ENCODE measurements around the gene MAPK14. TPM values are rescaled to one million over a fixed set of nuclear protein-coding genes. Genes with fewer than 3 reads are reported as not detected.
"Not testable (repeated sequence)": the region's sequence is repeated elsewhere in the genome, so short reads cannot be mapped to it uniquely, and the experiment has no call there.

Gene MAPK14
- total and polyA plus RNA-seq, 12 donors: 9.2 to 38.1 (median 29.3) TPM

DNA sequence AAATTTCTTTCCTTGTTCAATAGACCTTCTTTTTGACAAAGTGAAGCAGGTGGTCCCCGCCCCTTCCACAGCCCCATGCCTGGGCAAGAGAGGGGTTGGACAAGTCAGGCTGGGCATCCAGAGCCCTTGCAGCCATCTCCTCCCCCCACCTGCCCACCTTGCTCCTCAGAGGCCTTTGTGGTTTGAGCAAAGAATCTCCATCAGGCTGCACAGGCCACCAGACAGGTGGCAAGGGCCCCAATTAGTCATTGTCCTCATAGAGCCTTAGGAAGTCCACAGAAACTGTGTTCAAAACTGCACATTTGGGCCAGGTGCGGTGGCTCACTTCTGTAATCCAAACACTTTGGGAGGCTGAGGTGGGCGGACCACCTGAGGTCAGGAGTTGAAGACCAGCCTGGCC lies 101.2 kb downstream of the MAPK14 start:
- H3K36me3 ChIP-seq: peaks cover 0 to 3% (median 0%) of the 10 kb centered on the region in 9 donors
- TF ChIP-seq, protein P1, sequence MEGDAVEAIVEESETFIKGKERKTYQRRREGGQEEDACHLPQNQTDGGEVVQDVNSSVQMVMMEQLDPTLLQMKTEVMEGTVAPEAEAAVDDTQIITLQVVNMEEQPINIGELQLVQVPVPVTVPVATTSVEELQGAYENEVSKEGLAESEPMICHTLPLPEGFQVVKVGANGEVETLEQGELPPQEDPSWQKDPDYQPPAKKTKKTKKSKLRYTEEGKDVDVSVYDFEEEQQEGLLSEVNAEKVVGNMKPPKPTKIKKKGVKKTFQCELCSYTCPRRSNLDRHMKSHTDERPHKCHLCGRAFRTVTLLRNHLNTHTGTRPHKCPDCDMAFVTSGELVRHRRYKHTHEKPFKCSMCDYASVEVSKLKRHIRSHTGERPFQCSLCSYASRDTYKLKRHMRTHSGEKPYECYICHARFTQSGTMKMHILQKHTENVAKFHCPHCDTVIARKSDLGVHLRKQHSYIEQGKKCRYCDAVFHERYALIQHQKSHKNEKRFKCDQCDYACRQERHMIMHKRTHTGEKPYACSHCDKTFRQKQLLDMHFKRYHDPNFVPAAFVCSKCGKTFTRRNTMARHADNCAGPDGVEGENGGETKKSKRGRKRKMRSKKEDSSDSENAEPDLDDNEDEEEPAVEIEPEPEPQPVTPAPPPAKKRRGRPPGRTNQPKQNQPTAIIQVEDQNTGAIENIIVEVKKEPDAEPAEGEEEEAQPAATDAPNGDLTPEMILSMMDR (IDR thresholded peaks at IDR 0.05): no peak
- DNase-seq (no peak), ATAC-seq (no peak)
- peaks cover 0 to 73% (median 17%) of the 10 kb centered on the region in 9 donors for H3K4me1 ChIP-seq
- peak overlapping the region in 1 of 10 donors; percentile 89 for H3K27ac ChIP-seq
- 98 to 99% methylated on average over 3 of the region's 3 CpGs for WGBS, 2 donors
- peaks cover 0 to 35% (median 22%) of the 10 kb centered on the region in 7 donors for H3K27me3 ChIP-seq
- H3K9me3 ChIP-seq: no peaks in the 10 kb centered on the region
- H3K4me3 ChIP-seq: no peak overlapping the region
- intact Hi-C loops (cut with DNase I): loop anchor here in 8 of 10 donors (5.0 to 10.0 kb wide), 4 partner anchors 66 to 236 kb away; partner anchors contain the start of gene BRPF3 (in 1 of the 8)

DNA sequence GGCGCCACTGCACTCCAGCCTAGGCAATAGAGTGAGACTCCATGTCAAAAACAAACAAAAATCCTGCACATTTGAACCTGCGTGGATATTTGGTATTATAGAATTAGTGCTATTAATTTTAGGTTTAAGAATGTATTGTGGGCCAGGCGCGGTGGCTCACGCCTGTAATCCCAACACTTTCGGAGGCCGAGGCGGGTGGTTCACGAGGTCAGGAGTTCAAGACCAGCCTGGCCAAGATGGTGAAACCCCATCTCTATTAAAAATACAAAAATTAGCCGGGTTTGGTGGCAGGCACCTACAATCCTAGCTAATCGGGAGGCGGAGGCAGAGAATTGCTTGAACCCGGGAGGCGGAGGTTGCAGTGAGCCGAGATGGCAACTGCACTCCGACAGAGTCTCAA lies 101.7 kb downstream of the MAPK14 start:
- not testable (repeated sequence) for DNase-seq, ATAC-seq, H3K36me3 ChIP-seq, H3K27ac ChIP-seq, H3K9me3 ChIP-seq, H3K4me3 ChIP-seq
- intact Hi-C loops (cut with DNase I): loop anchor here in 8 of 10 donors (5.0 to 10.0 kb wide), 4 partner anchors 65 to 235 kb away; partner anchors contain the start of gene BRPF3 (in 1 of the 8)
- 98% methylated on average over 16 of the region's 16 CpGs for WGBS, 2 donors
- Histone ChIP-seq H3K4me1 (peaks cover 0 to 70% (median 14%) of the 10 kb centered on the region in 9 donors), H3K27me3 (peaks cover 0 to 37% (median 23%) of the 10 kb centered on the region in 7 donors)

DNA sequence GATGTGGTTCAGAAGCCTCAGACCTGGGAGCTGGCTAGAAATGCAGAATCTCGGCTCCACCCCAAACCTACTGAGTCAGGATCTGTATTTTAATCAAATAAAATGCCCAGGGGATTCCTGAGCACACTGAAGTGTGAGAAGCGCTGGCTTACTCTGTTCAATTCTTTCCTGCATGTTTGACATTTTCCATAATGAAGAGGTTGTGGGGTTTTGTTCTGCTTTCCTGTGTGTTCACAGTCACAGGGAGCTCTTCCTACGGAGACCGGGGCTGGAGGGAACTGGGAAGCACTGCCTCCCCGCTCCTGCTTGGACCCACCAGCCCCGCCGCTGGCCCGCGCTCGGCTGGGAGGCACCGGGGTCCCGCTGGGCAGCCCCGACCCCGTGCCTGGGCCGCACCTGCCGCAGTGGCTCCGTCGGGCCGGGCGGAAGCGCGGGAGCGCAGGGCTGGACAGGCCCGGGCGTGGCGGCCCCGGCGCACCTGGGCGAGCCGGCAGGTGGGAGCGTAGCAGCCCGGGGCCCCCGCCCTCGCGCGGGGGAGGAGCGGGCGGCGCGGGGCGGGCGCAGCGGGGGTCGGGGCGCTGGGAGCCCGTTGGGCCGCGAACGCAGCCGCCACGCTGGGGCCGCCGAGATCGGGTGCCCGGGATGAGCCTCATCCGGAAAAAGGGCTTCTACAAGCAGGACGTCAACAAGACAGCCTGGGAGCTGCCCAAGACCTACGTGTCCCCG lies 102.5 kb downstream of the MAPK14 start, which contains the start of gene MAPK13:
TSS of gene MAPK13 (plus strand) at position 573 of the 726 bp plus-strand sequence. CDS start at position 643, 70 bp downstream.
- peak within 1 kb of the TSS in 2 of 10 donors; percentile 1 to 90 for H3K27ac ChIP-seq
- peaks cover 0 to 63% (median 14%) of the 10 kb centered on the region in 9 donors for H3K4me1 ChIP-seq
- peaks cover 0 to 37% (median 24%) of the 10 kb centered on the region in 7 donors for H3K27me3 ChIP-seq
- peaks cover 0 to 6% (median 0%) of the 10 kb centered on the region in 9 donors for H3K36me3 ChIP-seq
- TF ChIP-seq, protein P1 (IDR thresholded peaks at IDR 0.05): no peak
- no peaks in the 10 kb centered on the region for H3K9me3 ChIP-seq
- 5% methylated on average over 51 to 59 of the region's 59 CpGs for WGBS, 2 donors
- H3K4me3 ChIP-seq: peak within 1 kb of the TSS in 9 of 10 donors; percentile 30 to 59 (median 43)
- DNase-seq: no peak
- peak in 2 of 8 donors; percentile 3 to 27 for ATAC-seq
- intact Hi-C loops (cut with DNase I): loop anchor here in 8 of 10 donors (5.0 to 10.0 kb wide), 4 partner anchors 65 to 235 kb away; partner anchors contain the start of gene BRPF3 (in 1 of the 8)

DNA sequence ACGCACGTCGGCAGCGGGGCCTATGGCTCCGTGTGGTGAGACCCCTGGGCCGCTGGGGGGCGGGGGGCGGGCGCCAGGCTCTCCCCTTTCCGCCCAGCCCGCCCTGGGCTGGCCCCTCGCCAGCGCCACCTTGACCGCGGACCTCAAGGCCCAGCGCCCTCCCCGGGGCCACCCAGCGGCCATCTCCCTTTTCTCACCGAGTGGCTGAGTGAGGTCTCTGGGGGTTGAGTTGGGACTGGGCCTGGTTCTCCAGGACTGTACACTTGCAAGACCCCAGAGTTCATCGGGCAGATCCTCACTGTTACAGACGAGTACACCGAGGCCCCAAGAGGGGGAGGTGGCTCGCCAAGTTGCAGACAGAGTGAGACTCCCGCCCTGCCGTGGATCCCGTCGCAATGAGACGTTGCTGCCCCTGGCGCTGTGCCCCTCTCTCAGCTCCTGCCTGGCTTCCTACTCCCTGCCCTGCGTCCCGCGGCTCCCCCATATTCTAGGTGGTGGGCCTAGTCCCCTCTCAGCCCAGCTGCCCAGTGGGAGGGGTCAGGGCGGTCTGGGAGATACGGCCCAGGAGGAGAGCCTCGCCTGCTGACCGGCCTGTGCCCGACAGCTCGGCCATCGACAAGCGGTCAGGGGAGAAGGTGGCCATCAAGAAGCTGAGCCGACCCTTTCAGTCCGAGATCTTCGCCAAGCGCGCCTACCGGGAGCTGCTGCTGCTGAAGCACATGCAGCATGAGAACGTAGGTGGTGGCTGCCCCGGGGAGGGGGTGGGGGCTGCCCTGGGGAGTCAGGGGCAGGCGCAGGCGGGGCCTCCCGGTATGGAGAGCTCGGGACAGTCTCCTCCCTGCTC lies 103.3 kb downstream of the MAPK14 start:
- Histone ChIP-seq H3K27ac (peak overlapping the region in 2 of 10 donors; percentile 1 to 90), H3K27me3 (peaks cover 0 to 42% (median 24%) of the 10 kb centered on the region in 7 donors), H3K9me3 (no peaks in the 10 kb centered on the region), H3K36me3 (peaks cover 0 to 14% (median 0%) of the 10 kb centered on the region in 9 donors), H3K4me3 (peak overlapping the region in 9 of 10 donors; percentile 30 to 59 (median 43)), H3K4me1 (peaks cover 0 to 58% (median 14%) of the 10 kb centered on the region in 9 donors)
- DNase-seq (no peak), ATAC-seq (peak in 7 of 8 donors; percentile 3 to 34 (median 22))
- WGBS, 2 donors: 31 to 33% methylated on average over 51 to 52 of the region's 52 CpGs
- intact Hi-C loops (cut with DNase I): no loop called here
- TF ChIP-seq, protein P1 (IDR thresholded peaks at IDR 0.05): peak in 1 of 9 donors; percentile 14
